WTC11 (cell line): ENCODE measurements around the gene ZNF577. TPM values are rescaled to one million over a fixed set of nuclear protein-coding genes. Genes with fewer than 3 reads are reported as not detected.

Source experiments
- ATF1 ChIP-seq: sonication (generic); formaldehyde crosslinking; IDR thresholded peaks from 2 replicates; pipeline ENCODE4 v1.8.1; 2023; ENCODE audit warnings: mild to moderate bottlenecking, moderate library complexity, missing genetic modification reagents
- EMX1 ChIP-seq: fragments of 250-450 bp; sonication (Bioruptor Pico); IDR thresholded peaks from 2 replicates; pipeline ENCODE4 v1.8.0; 2021; ENCODE audit warnings: mild to moderate bottlenecking
- FOXP1 ChIP-seq: sonication (generic); formaldehyde crosslinking; IDR thresholded peaks from 2 replicates; pipeline ENCODE4 v1.8.0; 2022; ENCODE audit warnings: missing genetic modification reagents, mild to moderate bottlenecking, moderate library complexity, borderline replicate concordance
- GABPB1 ChIP-seq: sonication (generic); formaldehyde crosslinking; IDR thresholded peaks from 2 replicates; pipeline ENCODE4 v1.8.1; 2023; ENCODE audit warnings: mild to moderate bottlenecking, missing genetic modification reagents
- GTF2I ChIP-seq: fragments of 250-450 bp; sonication (Bioruptor Pico); conservative IDR thresholded peaks from 2 replicates; pipeline ENCODE4 v1.4.0; 2021; ENCODE audit warnings: mild to moderate bottlenecking
- IRF2 ChIP-seq: sonication (generic); formaldehyde crosslinking; IDR thresholded peaks from 2 replicates; pipeline ENCODE4 v1.8.0; 2022; ENCODE audit warnings: low read depth, missing genetic modification reagents, borderline replicate concordance
- SMAD3 ChIP-seq: sonication (generic); formaldehyde crosslinking; IDR thresholded peaks from 2 replicates; pipeline ENCODE4 v1.8.0; 2022; ENCODE audit warnings: missing genetic modification reagents, mild to moderate bottlenecking, borderline replicate concordance
- SMAD4 ChIP-seq: sonication (generic); formaldehyde crosslinking; IDR thresholded peaks from 2 replicates; pipeline ENCODE4 v1.8.0; 2022; ENCODE audit warnings: mild to moderate bottlenecking, missing genetic modification reagents
- SOX15 ChIP-seq: fragments of 250-450 bp; sonication (Bioruptor Pico); IDR thresholded peaks from 2 replicates; pipeline ENCODE4 v1.9.0; 2021; ENCODE audit warnings: mild to moderate bottlenecking
- TEAD1 ChIP-seq: sonication (generic); formaldehyde crosslinking; IDR thresholded peaks from 2 replicates; pipeline ENCODE4 v1.8.0; 2022; ENCODE audit warnings: mild to moderate bottlenecking, missing genetic modification reagents
- TEAD4 ChIP-seq: sonication (generic); formaldehyde crosslinking; IDR thresholded peaks from 2 replicates; pipeline ENCODE4 v1.8.0; 2022; ENCODE audit warnings: mild to moderate bottlenecking, missing genetic modification reagents
- total RNA-seq: library from RNA; stranded (reverse); gene quantifications from 3 replicates; pipeline ENCODE4 v1.2.3, GENCODE V29; 2021
- TF ChIP-seq, protein P1 (sequence below): sonication (generic); formaldehyde crosslinking; IDR thresholded peaks from 2 replicates; pipeline ENCODE4 v1.8.1; 2023; ENCODE audit warnings: mild to moderate bottlenecking, missing genetic modification reagents
- TF ChIP-seq, protein P2 (sequence below): sonication (generic); formaldehyde crosslinking; IDR thresholded peaks from 2 replicates; pipeline ENCODE4 v1.8.0; 2022; ENCODE audit warnings: mild to moderate bottlenecking, missing genetic modification reagents
- TF ChIP-seq, protein P3 (sequence below): sonication (generic); formaldehyde crosslinking; IDR thresholded peaks from 2 replicates; pipeline ENCODE4 v1.8.0; 2023; ENCODE audit warnings: missing genetic modification reagents, mild to moderate bottlenecking, borderline replicate concordance
- TF ChIP-seq, protein P4 (sequence below): sonication (generic); formaldehyde crosslinking; IDR thresholded peaks from 2 replicates; pipeline ENCODE4 v1.8.1; 2022; ENCODE audit warnings: mild to moderate bottlenecking, moderate library complexity, missing genetic modification reagents
- TF ChIP-seq, protein P5 (sequence below): sonication (generic); formaldehyde crosslinking; IDR thresholded peaks from 2 replicates; pipeline ENCODE4 v1.8.1; 2022; ENCODE audit warnings: mild to moderate bottlenecking, missing genetic modification reagents, moderate library complexity, borderline replicate concordance
- TF ChIP-seq, protein P6 (sequence below): sonication (generic); formaldehyde crosslinking; IDR thresholded peaks from 2 replicates; pipeline ENCODE4 v1.8.0; 2022; ENCODE audit warnings: missing genetic modification reagents
- TF ChIP-seq, protein P7 (sequence below): fragments of 250-450 bp; sonication (Bioruptor Pico); IDR thresholded peaks from 2 replicates; pipeline ENCODE4 v2.1.2; 2022; ENCODE audit warnings: mild to moderate bottlenecking, moderate library complexity
- TF ChIP-seq, protein P8 (sequence below): sonication (generic); formaldehyde crosslinking; IDR thresholded peaks from 2 replicates; pipeline ENCODE4 v1.8.0; 2023; ENCODE audit warnings: mild to moderate bottlenecking, missing genetic modification reagents

The ZNF577 gene
- total RNA-seq, 1 experiment from 2014 or later: 45.2 TPM

DNA sequence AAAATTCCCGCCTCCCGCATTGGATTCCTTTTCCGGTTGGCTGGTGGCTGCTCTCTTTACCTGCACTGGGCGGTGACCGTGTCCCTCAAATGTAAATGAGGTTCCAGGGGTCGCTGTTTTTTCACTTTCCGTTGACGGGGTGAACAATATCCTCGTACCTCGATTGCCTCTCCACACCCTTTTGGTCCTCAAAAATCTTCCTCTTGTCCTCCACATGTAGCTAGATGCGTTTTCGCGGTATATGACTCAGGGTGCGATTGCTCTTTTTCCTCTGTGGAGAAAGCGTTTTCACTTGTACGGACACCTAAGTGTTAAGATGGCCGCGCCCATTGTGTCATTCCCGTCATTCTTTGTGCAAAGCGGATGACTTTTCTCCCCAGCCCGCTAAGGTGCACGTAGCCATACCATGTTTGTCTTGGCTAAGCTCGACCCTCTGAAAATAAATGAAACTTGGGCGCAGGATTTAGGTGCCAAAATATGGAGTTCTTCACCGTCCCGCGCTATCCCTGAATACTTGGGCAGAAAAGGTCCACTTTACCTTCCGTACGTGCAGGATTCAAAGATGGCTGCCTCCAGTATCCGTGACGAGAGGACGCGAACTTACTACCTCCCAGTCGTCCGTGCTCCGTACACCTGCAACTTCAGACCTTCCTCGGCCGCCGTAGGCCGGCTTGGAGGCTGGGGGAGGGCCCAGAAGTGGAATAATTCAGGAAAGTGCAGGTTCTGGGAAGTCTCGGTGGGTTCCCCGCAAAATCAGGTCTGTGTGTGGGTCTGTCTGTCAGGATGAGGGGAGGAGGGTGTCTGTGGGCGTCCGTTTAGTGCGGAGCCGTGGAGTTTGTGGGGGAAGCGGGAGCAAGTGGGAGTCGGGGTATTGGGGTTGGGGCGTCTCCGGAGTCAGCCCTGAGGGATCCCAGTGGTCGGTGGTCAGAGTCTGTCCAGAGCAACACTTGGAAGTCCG lies 39.3 kb upstream of the ZNF577 start, which contains the start of gene ZNF613 (continued):
- TF ChIP-seq IRF2 (no peak), TEAD4 (CRISPR knock-in tag) (no peak), ATF1 (no peak), SMAD3 (CRISPR knock-in tag) (no peak), GABPB1 (CRISPR knock-in tag) (no peak), SOX15 (CRISPR knock-in tag) (no peak), FOXP1 (no peak), GTF2I (CRISPR knock-in tag) (no peak), EMX1 (CRISPR knock-in tag) (no peak), SMAD4 (CRISPR knock-in tag) (no peak), TEAD1 (CRISPR knock-in tag) (0 out of 2 replicates have a peak, but pooled peaks have one; percentile 26)
- TF ChIP-seq, protein P1, sequence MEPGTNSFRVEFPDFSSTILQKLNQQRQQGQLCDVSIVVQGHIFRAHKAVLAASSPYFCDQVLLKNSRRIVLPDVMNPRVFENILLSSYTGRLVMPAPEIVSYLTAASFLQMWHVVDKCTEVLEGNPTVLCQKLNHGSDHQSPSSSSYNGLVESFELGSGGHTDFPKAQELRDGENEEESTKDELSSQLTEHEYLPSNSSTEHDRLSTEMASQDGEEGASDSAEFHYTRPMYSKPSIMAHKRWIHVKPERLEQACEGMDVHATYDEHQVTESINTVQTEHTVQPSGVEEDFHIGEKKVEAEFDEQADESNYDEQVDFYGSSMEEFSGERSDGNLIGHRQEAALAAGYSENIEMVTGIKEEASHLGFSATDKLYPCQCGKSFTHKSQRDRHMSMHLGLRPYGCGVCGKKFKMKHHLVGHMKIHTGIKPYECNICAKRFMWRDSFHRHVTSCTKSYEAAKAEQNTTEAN (CRISPR knock-in tag): no peak
- TF ChIP-seq, protein P2, sequence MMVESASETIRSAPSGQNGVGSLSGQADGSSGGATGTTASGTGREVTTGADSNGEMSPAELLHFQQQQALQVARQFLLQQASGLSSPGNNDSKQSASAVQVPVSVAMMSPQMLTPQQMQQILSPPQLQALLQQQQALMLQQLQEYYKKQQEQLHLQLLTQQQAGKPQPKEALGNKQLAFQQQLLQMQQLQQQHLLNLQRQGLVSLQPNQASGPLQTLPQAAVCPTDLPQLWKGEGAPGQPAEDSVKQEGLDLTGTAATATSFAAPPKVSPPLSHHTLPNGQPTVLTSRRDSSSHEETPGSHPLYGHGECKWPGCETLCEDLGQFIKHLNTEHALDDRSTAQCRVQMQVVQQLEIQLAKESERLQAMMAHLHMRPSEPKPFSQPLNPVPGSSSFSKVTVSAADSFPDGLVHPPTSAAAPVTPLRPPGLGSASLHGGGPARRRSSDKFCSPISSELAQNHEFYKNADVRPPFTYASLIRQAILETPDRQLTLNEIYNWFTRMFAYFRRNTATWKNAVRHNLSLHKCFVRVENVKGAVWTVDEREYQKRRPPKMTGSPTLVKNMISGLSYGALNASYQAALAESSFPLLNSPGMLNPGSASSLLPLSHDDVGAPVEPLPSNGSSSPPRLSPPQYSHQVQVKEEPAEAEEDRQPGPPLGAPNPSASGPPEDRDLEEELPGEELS (CRISPR knock-in tag): peak; percentile 31; the same call in 1 of the 2 replicates
- TF ChIP-seq, protein P3, sequence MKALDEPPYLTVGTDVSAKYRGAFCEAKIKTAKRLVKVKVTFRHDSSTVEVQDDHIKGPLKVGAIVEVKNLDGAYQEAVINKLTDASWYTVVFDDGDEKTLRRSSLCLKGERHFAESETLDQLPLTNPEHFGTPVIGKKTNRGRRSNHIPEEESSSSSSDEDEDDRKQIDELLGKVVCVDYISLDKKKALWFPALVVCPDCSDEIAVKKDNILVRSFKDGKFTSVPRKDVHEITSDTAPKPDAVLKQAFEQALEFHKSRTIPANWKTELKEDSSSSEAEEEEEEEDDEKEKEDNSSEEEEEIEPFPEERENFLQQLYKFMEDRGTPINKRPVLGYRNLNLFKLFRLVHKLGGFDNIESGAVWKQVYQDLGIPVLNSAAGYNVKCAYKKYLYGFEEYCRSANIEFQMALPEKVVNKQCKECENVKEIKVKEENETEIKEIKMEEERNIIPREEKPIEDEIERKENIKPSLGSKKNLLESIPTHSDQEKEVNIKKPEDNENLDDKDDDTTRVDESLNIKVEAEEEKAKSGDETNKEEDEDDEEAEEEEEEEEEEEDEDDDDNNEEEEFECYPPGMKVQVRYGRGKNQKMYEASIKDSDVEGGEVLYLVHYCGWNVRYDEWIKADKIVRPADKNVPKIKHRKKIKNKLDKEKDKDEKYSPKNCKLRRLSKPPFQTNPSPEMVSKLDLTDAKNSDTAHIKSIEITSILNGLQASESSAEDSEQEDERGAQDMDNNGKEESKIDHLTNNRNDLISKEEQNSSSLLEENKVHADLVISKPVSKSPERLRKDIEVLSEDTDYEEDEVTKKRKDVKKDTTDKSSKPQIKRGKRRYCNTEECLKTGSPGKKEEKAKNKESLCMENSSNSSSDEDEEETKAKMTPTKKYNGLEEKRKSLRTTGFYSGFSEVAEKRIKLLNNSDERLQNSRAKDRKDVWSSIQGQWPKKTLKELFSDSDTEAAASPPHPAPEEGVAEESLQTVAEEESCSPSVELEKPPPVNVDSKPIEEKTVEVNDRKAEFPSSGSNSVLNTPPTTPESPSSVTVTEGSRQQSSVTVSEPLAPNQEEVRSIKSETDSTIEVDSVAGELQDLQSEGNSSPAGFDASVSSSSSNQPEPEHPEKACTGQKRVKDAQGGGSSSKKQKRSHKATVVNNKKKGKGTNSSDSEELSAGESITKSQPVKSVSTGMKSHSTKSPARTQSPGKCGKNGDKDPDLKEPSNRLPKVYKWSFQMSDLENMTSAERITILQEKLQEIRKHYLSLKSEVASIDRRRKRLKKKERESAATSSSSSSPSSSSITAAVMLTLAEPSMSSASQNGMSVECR (CRISPR knock-in tag): no peak
- TF ChIP-seq, protein P4, sequence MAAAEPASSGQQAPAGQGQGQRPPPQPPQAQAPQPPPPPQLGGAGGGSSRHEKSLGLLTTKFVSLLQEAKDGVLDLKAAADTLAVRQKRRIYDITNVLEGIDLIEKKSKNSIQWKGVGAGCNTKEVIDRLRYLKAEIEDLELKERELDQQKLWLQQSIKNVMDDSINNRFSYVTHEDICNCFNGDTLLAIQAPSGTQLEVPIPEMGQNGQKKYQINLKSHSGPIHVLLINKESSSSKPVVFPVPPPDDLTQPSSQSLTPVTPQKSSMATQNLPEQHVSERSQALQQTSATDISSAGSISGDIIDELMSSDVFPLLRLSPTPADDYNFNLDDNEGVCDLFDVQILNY (CRISPR knock-in tag): no peak; the same call in 1 of the 2 replicates
- TF ChIP-seq, protein P5, sequence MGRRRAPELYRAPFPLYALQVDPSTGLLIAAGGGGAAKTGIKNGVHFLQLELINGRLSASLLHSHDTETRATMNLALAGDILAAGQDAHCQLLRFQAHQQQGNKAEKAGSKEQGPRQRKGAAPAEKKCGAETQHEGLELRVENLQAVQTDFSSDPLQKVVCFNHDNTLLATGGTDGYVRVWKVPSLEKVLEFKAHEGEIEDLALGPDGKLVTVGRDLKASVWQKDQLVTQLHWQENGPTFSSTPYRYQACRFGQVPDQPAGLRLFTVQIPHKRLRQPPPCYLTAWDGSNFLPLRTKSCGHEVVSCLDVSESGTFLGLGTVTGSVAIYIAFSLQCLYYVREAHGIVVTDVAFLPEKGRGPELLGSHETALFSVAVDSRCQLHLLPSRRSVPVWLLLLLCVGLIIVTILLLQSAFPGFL (CRISPR knock-in tag): no peak
- TF ChIP-seq, protein P6, sequence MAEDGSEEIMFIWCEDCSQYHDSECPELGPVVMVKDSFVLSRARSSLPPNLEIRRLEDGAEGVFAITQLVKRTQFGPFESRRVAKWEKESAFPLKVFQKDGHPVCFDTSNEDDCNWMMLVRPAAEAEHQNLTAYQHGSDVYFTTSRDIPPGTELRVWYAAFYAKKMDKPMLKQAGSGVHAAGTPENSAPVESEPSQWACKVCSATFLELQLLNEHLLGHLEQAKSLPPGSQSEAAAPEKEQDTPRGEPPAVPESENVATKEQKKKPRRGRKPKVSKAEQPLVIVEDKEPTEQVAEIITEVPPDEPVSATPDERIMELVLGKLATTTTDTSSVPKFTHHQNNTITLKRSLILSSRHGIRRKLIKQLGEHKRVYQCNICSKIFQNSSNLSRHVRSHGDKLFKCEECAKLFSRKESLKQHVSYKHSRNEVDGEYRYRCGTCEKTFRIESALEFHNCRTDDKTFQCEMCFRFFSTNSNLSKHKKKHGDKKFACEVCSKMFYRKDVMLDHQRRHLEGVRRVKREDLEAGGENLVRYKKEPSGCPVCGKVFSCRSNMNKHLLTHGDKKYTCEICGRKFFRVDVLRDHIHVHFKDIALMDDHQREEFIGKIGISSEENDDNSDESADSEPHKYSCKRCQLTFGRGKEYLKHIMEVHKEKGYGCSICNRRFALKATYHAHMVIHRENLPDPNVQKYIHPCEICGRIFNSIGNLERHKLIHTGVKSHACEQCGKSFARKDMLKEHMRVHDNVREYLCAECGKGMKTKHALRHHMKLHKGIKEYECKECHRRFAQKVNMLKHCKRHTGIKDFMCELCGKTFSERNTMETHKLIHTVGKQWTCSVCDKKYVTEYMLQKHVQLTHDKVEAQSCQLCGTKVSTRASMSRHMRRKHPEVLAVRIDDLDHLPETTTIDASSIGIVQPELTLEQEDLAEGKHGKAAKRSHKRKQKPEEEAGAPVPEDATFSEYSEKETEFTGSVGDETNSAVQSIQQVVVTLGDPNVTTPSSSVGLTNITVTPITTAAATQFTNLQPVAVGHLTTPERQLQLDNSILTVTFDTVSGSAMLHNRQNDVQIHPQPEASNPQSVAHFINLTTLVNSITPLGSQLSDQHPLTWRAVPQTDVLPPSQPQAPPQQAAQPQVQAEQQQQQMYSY (CRISPR knock-in tag): no peak
- TF ChIP-seq, protein P7, sequence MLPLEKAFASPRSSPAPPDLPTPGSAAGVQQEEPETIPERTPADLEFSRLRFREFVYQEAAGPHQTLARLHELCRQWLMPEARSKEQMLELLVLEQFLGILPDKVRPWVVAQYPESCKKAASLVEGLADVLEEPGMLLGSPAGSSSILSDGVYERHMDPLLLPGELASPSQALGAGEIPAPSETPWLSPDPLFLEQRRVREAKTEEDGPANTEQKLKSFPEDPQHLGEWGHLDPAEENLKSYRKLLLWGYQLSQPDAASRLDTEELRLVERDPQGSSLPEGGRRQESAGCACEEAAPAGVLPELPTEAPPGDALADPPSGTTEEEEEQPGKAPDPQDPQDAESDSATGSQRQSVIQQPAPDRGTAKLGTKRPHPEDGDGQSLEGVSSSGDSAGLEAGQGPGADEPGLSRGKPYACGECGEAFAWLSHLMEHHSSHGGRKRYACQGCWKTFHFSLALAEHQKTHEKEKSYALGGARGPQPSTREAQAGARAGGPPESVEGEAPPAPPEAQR: no peak
- TF ChIP-seq, protein P8, sequence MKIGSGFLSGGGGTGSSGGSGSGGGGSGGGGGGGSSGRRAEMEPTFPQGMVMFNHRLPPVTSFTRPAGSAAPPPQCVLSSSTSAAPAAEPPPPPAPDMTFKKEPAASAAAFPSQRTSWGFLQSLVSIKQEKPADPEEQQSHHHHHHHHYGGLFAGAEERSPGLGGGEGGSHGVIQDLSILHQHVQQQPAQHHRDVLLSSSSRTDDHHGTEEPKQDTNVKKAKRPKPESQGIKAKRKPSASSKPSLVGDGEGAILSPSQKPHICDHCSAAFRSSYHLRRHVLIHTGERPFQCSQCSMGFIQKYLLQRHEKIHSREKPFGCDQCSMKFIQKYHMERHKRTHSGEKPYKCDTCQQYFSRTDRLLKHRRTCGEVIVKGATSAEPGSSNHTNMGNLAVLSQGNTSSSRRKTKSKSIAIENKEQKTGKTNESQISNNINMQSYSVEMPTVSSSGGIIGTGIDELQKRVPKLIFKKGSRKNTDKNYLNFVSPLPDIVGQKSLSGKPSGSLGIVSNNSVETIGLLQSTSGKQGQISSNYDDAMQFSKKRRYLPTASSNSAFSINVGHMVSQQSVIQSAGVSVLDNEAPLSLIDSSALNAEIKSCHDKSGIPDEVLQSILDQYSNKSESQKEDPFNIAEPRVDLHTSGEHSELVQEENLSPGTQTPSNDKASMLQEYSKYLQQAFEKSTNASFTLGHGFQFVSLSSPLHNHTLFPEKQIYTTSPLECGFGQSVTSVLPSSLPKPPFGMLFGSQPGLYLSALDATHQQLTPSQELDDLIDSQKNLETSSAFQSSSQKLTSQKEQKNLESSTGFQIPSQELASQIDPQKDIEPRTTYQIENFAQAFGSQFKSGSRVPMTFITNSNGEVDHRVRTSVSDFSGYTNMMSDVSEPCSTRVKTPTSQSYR (CRISPR knock-in tag): no peak
